GM18858 (cell line): ENCODE results near the gene IFI6.
"Not testable (repeated sequence)": the region's sequence is repeated elsewhere in the genome, so short reads cannot be mapped to it uniquely, and the experiment has no call there.

ENCODE experiments used
- ATAC-seq: cut with Tn5 transposase; IDR thresholded peaks from one replicate; pipeline ENCODE4 v1.9.1; 2021; ENCODE audit not compliant: unreplicated experiment

IFI6 gene

DNA sequence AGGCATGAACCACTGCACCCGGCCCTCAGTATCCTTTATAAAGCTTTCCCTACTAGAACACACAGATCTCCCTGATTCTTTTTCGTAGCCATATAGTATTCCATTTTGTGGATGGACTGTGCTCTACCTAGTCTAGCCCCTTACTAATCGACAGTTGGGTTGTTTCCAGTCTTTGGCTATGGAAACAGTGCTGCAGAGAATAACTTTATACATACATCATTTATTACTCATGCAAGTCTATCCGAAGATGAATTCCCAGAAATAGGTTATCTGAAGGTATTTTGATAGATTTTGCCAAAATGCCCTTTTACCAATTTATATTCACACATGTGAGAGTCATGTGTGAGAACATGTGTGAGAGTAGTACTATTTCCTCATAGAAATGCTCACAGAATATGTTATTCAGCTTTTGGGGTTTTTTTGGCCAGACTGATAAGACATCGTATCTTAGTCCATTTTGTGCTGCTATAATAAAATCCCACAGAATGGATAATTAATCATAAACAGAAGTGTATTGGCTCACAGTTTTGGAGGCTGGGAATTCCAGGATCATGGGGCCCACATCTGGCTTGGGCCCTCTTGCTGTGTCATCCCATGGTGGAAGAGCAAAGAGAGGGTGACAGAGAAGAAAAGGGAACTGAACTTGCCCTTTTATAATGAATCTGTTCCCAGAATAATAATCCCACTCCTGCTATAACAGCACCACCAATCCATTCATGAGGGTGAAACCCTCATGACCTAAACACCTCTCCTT, 19.7 kb downstream of the IFI6 start:
- ATAC-seq = no peak

- ATAC-seq = no peak
These were observed 21.3 kb downstream of the IFI6 start for GRCh38 chr1:27650539-27651175.

GRCh38 chr1:27650171-27650538, 21.8 kb downstream of the IFI6 start:
- no peak for ATAC-seq

DNA sequence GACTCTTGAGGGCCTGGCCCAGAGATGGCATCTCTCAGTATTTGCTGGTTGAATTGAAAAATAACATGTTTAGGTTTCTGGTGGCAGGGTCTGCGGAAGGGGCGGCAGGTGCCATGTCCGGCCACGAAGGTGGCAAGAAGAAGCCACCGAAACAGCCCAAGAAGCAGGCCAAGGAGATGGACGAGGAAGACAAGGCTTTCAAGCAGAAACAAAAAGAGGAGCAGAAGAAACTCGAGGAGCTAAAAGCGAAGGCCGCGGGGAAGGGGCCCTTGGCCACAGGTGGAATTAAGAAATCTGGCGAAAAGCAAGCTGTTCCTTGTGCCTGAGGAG, 22.7 kb downstream of the IFI6 start:
- no peak for ATAC-seq

- no peak for ATAC-seq
These were observed 23.2 kb downstream of the IFI6 start for GRCh38 chr1:27648602-27649305.

DNA sequence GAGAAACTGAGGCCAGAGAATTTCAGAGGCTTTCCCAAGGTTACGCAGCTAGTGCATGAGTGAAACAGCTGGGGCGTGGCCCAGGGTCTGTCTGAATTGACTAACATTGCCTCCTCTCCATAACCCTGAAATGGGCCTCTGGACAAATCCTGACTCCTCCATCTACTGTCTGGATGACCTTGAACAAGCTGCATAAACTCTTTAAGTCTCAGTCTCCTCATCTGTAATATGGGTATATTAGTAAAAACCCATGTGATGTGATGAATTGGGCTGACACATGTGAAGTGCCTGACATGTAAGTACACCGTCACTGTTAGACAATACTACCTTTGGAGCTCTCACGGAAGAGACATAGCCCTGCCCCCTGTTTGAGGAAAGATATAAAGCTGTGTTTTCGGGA, 24.7 kb downstream of the IFI6 start:
- ATAC-seq = no peak

- ATAC-seq = no peak
These were observed 25.3 kb downstream of the IFI6 start for GRCh38 chr1:27646676-27647075.

DNA sequence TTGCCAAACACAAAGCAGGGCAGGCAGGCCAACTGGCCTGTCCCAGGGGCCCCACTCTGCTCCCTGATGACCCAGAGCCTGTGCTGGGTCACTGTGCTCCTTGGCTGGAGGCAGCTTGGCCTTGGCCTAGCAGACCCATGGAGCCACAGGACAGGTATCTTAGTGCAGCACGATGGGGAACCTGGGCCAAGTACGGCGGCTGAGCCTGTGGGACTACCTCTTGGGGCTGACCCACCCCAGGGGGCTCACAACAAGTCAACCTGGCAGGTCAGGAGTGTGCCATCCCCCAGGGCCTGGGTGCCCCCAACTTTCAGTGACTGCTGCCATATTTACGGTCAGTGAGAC, 26.9 kb downstream of the IFI6 start:
- ATAC-seq = no peak

DNA sequence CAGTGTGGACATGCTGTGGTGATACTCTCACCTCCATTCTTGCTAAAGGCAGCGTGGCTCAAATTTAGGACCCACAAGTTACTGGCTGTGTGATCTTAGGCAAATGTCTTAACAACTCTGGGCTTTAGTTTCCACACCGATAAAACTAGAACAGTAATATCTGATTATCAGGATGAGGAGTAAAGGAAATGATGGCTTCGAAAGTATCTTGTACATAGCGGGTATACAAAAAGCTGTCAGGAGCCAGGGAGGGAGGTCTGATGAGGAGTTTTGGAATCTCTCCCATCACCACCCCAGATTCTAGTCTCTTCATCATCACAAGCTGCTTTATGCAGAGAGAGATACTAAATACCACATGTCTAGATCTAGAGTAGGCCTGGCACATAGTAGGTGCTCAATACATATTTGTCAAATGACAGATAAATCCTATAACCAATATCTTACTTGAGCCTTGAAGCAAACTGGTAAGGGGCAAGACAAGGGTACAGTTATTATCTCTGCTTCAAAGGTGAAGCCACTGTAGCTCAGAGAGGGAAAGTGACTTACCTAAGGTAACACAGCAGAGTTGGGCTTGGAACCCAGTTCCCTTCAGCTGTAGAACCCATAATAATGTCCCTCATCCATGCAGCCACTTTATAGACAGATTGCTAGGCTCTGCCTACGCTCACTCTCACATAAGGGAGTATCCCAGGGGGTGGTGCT, 27.5 kb downstream of the IFI6 start:
- no peak for ATAC-seq

DNA sequence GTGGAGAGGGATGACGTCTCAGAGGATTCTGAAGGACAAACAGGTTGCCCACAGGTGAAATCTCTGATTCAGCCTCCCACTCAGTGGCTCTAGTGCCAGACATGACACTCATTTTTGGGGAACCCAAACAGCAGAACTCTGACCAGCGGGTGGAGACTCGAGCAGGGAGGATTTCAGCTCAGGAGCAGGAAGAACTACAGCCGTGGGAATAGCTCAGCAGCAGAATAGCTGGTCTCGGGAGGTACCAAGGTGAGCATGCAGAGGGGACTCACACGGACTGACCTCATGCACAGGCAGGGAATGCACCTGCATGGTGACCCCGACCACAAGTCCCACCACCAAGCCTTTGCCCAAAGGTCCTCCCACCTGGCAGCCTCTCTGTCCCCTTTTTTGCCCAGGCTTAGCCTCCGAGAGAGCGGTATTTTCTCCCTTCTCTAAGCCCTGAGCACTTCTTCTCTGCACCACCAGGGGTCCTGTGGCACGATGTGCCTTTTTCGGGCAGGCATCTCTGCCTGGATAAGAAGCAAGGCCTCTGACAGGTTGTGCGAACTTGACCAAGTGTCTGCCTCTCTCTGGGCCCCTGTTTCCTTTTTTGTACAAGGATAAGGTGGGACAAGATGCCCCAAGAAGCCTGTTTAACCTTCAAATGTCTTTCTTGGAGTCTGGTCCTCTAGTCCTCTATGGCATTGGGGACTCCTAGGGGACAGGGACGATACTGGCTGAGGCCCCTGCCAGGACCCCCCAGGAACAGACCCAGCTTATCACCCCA, 28.2 kb downstream of the IFI6 start:
- peak; percentile 47 for ATAC-seq

DNA sequence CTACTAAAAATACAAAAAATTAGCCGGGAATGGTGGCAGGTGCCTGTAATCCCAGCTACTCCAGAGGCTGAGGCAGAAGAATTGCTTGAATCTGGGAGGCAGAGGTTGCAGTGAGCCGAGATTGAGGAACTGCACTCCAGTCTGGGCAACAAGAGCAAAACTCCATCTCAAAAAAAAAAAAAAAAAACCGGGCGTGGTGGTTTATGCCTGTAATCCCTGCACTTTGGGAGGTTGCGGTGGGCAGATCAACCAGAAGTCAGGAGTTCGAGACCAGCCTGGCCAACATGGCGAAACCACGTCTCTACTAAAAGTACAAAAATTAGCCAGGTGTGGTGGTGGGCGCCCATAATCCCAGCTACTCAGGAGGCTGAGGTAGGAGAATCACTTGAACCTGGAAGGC, 31.5 kb downstream of the IFI6 start:
- ATAC-seq = not testable (repeated sequence)

DNA sequence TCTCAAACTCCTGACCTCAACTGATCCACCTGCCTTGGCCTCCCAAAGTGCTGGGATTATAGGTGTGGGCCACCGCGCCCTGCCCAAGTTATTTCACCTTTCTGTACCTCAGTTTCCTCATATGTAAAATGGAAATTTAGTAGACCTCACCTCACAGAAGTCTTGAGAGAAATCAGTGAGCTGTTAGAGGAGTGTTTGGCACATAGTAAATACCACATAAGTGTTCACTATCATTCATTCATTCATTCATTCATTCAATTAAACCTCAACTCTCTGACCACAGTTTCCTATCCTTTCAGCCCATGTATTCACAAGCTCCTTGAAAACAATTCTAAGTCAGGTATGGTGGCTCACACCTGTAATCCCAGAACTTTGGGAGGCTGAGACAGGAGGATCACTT, 33.2 kb downstream of the IFI6 start:
- ATAC-seq = no peak

DNA sequence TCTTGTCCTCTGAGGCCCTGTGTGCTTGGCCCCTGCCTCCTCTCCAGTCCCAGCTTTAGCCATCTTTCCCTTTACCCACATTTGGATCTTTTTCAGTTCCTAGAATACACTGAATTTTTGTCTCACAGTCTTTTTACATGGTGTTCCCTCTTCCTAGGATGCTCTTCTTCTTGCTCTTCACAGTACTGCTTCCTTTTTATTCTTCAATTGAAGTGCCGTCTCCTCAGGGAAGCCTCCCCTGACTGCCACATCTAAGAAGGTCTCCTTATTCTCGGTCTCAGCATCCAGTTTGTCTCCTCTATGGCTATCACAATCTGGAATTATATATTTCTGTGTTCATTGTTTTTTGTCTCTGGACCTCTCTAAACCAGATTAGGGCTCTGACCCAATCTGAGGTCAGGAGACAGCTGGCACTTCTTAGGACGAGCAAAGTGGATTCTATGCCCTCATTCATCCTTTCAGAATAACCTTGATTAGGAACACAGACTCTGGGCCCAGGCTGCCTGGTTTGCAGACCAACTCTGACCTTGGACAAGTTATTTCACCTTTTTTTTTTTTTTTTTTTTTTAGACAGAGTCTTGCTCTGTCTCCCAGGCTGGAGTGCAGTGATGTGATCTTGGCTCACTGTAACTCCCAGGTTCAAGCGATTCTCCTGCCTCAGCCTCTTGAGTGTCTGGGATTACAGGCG, 33.8 kb downstream of the IFI6 start:
- ATAC-seq = no peak

DNA sequence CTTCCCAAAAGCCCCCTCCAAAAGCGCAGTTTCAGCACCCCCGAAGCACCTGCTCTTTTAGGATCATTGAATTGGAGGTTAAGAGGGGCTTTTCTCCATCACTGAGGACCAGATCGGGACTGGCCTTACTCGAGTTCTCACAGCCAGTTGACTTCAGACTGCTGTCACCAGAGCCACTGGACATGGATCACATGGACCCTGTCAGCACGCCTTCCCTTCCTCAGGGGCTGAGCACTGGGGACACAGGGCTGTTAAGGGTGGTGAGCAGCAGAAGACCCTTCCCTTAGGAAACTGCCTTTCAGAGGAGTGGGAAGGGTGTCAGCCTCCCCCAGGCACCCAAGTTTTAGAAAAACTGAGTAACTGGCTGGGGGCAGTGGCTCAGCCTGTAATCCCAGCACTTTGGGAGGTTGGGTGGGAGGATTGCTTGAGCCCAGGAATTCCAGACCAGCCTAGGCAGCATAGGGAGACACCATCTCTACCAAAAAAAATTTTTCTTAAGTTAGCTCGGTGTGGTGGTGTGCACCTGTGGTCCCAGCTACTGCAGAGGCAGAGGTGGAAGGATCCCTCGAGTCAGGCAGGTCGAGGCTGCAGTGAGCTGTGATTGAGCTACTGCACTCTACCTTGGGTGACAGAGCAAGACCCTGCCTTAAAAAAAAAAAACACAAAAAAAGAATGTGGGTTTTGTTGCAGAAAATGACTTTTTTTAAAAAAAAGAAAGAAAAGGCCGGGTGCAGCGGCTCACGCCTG, 36.4 kb downstream of the IFI6 start:
- ATAC-seq = no peak

GRCh38 chr1:27634985-27635367, 37.0 kb downstream of the IFI6 start, which contains the start of gene FGR:
FGR (minus strand) TSS chr1:27635185; CDS start chr1:27623916, 11,269 bp downstream.
- no peak for ATAC-seq

- ATAC-seq = no peak
These were observed 37.6 kb downstream of the IFI6 start for GRCh38 chr1:27634177-27634984.

GRCh38 chr1:27633640-27634176, 38.3 kb downstream of the IFI6 start:
- ATAC-seq = no peak

DNA sequence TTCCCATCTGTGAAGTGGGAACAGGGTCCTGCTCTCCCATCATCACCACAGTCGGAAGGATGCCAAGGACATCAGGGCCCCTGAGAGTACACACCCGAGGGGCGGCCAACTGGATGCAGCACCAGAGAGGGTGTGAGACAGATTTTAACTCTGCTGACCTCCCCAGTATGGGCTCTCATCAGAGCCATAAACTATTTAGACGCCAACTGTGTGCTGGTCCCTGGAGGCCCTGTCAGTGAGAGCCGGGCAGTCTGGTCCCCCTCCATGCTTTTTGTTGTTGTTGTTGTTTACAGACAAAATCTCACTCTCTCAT, 38.7 kb downstream of the IFI6 start:
- ATAC-seq = no peak
